ENCODE measurements around the gene CYB5D1. TPM values are rescaled to one million over a fixed set of nuclear protein-coding genes. Genes with fewer than 3 reads are reported as not detected.

CYB5D1 gene
- total and polyA plus RNA-seq, 2 of the 8 experiments (the other 6 are each of a cell fraction or from before 2014, with no cell fraction given) = 11.0 to 18.0 TPM

- TF ChIP-seq GABPA (IDR thresholded peaks at IDR 0.05; ENCODE audit: borderline replicate concordance, insufficient read depth, low read length) = no peak
- no peak for TF ChIP-seq CEBPB (IDR thresholded peaks at IDR 0.05; ENCODE audit: low read depth, low read length)
- no peak for TF ChIP-seq JUND (IDR thresholded peaks at IDR 0.05; ENCODE audit: low read length)
- no peak for TF ChIP-seq BCL11A (IDR thresholded peaks at IDR 0.05; ENCODE audit: low read depth in 2 of 2, low read length in 2 of 2)
- peak in 1 of 2 experiments; percentile 20; a peak in 1 of 3 replicates for TF ChIP-seq POLR2A (IDR thresholded peaks at IDR 0.05; ENCODE audit: control extremely low read depth in 1 of 2, low read depth in 2 of 2, low read length in 2 of 2)
- TF ChIP-seq ASH2L (IDR thresholded peaks at IDR 0.05; ENCODE audit: low read length) = peak; percentile 21
- peak; percentile 71 for TF ChIP-seq CHD2 (IDR thresholded peaks at IDR 0.05; ENCODE audit: low read length)
- no peak for TF ChIP-seq TAF1 (IDR thresholded peaks at IDR 0.05; ENCODE audit: low read depth, low read length)
- 0 out of 2 replicates have a peak, but pooled peaks have one; percentile 34 for TF ChIP-seq TBP (IDR thresholded peaks at IDR 0.05; ENCODE audit: low read depth, low read length)
- no peak for TF ChIP-seq JUN (IDR thresholded peaks at IDR 0.05; ENCODE audit: low read depth, low read length)
- TF ChIP-seq, protein P1, sequence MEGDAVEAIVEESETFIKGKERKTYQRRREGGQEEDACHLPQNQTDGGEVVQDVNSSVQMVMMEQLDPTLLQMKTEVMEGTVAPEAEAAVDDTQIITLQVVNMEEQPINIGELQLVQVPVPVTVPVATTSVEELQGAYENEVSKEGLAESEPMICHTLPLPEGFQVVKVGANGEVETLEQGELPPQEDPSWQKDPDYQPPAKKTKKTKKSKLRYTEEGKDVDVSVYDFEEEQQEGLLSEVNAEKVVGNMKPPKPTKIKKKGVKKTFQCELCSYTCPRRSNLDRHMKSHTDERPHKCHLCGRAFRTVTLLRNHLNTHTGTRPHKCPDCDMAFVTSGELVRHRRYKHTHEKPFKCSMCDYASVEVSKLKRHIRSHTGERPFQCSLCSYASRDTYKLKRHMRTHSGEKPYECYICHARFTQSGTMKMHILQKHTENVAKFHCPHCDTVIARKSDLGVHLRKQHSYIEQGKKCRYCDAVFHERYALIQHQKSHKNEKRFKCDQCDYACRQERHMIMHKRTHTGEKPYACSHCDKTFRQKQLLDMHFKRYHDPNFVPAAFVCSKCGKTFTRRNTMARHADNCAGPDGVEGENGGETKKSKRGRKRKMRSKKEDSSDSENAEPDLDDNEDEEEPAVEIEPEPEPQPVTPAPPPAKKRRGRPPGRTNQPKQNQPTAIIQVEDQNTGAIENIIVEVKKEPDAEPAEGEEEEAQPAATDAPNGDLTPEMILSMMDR (IDR thresholded peaks at IDR 0.05; ENCODE audit: control extremely low read depth in 1 of 3, insufficient read depth in 1 of 3, low read depth in 1 of 3, low read length in 3 of 3) = no peak
- 0 out of 2 replicates have a peak, but pooled peaks have one; percentile 64 for TF ChIP-seq RBBP5 (IDR thresholded peaks at IDR 0.05; ENCODE audit: borderline replicate concordance, low read depth, low read length)
- no peak for TF ChIP-seq POLR2AphosphoS5 (IDR thresholded peaks at IDR 0.05; ENCODE audit: low read depth, low read length)
- TF ChIP-seq, protein P2, sequence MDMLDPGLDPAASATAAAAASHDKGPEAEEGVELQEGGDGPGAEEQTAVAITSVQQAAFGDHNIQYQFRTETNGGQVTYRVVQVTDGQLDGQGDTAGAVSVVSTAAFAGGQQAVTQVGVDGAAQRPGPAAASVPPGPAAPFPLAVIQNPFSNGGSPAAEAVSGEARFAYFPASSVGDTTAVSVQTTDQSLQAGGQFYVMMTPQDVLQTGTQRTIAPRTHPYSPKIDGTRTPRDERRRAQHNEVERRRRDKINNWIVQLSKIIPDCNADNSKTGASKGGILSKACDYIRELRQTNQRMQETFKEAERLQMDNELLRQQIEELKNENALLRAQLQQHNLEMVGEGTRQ (IDR thresholded peaks at IDR 0.05; ENCODE audit: low read length) = no peak
- TF ChIP-seq, protein P3, sequence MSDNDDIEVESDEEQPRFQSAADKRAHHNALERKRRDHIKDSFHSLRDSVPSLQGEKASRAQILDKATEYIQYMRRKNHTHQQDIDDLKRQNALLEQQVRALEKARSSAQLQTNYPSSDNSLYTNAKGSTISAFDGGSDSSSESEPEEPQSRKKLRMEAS (IDR thresholded peaks at IDR 0.05) = 0 out of 2 replicates have a peak, but pooled peaks have one; percentile 38
- no peak for TF ChIP-seq CBX5 (IDR thresholded peaks at IDR 0.05; ENCODE audit: low read depth, low read length)
- no peak for TF ChIP-seq YY1 (IDR thresholded peaks at IDR 0.05; ENCODE audit: low read depth, low read length)
Measured at GRCh38 chr17:7844292-7845154, 13.3 kb upstream of the CYB5D1 start (continued).

Measured in H1 (cell line).